Stimulated activated CD4-positive, alpha-beta T cell treated with anti-CD3 and anti-CD28 coated beads, Interleukin-2, amount 100 ng/mL, for 24 hours (primary cell): ENCODE data around the gene KIDINS220.

Experiments
- DNase-seq, 2 donors: peaks; one replicate each; pipeline ENCODE4 v3.0.0-alpha.2; 2020

The KIDINS220 gene

GRCh38 chr2:8691859-8692437, 145.5 kb downstream of the KIDINS220 start:
- DNase-seq, result no peak

DNA sequence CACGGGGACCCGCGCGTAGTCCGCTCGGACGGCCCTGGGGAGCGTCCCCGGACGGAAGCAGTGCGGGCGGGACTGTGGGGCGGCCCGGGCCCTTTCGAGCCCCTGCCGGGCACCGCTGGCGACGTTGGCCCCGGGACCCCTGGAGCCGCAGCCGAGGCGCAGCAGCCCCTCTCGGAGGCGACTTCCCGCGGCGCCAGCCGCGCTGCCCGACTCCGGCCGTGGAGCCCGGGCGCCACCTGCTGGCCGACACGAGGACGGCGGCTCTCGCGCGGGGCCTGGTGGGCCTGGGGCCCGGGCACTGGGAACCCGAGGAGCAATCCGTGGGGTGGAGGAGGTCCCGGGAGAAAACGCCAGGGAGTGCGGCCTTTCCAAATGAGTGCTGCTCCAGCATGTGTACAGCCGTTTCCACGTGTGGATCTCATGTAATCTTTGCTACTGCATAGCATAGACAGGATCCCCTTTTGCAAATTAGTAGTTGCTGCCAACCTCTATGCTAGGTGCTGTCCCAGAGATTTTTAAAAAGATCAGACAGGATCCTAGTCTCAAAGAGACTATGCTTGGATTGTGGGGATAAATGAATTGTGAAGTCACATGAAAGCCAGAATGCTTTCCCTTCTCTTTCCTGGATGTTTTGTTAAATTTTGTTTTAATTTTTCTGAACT, 151.6 kb downstream of the KIDINS220 start:
- peak; percentile 84 to 86 for DNase-seq

GRCh38 chr2:8684878-8685696, 152.3 kb downstream of the KIDINS220 start:
- peak; percentile 66 to 69 for DNase-seq

- peak; percentile 38 to 53 for DNase-seq
These were observed 152.9 kb downstream of the KIDINS220 start for GRCh38 chr2:8684540-8684877.

GRCh38 chr2:8682719-8683667, 154.4 kb downstream of the KIDINS220 start:
- DNase-seq, result peak; percentile 51 to 60

DNA sequence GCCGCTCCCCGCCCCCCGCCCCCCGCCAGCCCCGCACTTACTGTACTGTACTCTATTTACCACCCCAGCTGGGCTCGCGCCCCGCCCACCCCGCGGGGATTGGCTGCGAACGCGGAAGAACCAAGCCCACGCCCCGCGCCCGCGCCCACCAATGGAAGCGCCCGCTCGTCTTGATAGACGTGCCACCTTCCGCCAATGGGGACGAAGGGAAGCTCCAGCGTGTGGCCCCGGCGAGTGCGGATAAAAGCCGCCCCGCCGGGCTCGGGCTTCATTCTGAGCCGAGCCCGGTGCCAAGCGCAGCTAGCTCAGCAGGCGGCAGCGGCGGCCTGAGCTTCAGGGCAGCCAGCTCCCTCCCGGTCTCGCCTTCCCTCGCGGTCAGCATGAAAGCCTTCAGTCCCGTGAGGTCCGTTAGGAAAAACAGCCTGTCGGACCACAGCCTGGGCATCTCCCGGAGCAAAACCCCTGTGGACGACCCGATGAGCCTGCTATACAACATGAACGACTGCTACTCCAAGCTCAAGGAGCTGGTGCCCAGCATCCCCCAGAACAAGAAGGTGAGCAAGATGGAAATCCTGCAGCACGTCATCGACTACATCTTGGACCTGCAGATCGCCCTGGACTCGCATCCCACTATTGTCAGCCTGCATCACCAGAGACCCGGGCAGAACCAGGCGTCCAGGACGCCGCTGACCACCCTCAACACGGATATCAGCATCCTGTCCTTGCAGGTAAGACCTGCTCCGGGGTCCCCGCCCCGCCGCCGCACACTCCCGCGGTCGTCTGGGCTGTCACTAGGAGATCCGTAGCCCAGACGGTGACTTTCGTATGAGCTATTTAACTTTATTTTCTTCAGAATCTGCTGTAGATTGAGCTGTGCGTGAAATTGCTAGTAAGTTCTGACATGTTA, 155.4 kb downstream of the KIDINS220 start, which contains the start of gene ID2:
Gene ID2, plus strand, starts transcription at position 271 of the 907 bp plus-strand sequence. Its CDS starts 110 bp downstream, at position 381.
- peak; percentile 99 for DNase-seq

GRCh38 chr2:8680822-8681760, 156.3 kb downstream of the KIDINS220 start:
- DNase-seq, result peak; percentile 82 to 90

DNA sequence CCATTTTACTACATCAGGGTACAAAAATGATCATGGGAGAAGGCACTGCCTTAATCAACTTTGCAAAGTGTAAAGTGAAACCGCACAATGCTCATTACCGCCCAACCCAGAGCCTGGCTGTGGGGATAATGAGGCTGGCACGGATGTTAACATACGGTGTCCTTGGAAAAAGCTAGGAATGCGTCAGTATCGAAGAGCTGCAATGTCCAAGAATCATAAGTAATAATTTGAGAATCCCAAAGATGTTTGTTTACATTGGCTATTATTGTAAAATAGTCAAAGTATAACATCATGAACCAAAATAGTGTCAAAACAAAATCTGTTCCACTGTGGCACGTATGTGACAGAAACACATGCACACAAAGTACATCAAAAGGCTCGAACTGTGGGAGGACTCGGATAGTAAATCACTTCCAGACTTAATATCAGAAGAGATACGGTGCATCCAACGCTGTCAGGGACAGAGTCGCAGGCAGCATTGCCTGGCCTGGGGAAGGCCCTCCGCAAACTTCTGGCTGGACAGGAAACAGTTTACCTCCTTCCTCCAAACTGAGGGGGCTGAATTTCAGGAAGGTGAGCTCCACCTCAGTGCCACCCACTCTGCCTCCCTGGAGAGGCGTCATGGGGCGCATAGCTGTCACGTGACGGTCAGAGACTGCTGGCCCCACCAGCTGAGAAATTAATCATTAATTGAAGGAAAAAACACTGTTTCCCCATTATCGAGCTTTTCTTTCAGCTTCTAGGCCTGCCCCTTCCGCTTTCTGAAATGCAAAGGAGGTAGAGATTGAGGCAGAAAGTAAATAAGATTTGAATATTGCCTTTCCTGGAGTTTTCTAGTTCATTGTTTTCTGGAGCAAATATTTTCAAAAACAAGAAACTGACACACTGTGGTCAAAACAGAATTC, 157.3 kb downstream of the KIDINS220 start:
- no peak for DNase-seq

GRCh38 chr2:8679567-8679826, 157.9 kb downstream of the KIDINS220 start:
- DNase-seq, result no peak
